H1 (cell line): ENCODE data around the gene SMAGP. TPM values are rescaled to one million over a fixed set of nuclear protein-coding genes. Genes with fewer than 3 reads are reported as not detected.

Source experiments
- CTCF ChIA-PET: fragments of 300-600 bp; sonication (Branson Sonifier 250); formaldehyde crosslinking; loops from one replicate; lab custom pipeline; 2021; ENCODE audit not compliant: partially characterized antibody; lab: Charles Lee
- POLR2A ChIA-PET: fragments of 300-600 bp; sonication (Branson Sonifier 250); formaldehyde crosslinking; loops from one replicate; lab custom pipeline; 2021; ENCODE audit warnings: inconsistent platforms; ENCODE audit not compliant: partially characterized antibody; lab: Charles Lee
- DNase-seq, 2 experiments: peaks; one replicate each; pipeline versions ENCODE4 v3.0.0 to v3.0.0-alpha.2; 2010 to 2022; ENCODE audit warnings: low spot score in 2 of 2, low read depth in 1 of 2, mixed read lengths in 1 of 2
- FAIRE-seq: peaks from 2 replicates; lab custom pipeline; 2011; peaks lifted over from hg19 to GRCh38; lab: Jason Lieb, UNC
- H2AFZ ChIP-seq: 2 replicates; pipeline ENCODE4 v1.8.1; 2012; ENCODE audit warnings: low read length, inconsistent platforms
- H2AK5ac ChIP-seq: 2 replicates; pipeline ENCODE4 v1.6.1; 2013; ENCODE audit warnings: low read depth, low read length
- H2BK120ac ChIP-seq: replicated peaks from 2 replicates; pipeline ENCODE3; 2013; ENCODE audit warnings: low read depth, low read length, inconsistent platforms
- H2BK12ac ChIP-seq: 2 replicates; pipeline ENCODE4 v1.6.1; 2013; ENCODE audit warnings: low read depth, low read length
- H2BK15ac ChIP-seq: 2 replicates; pipeline ENCODE4 v1.6.1; 2013; ENCODE audit warnings: low read length
- H2BK20ac ChIP-seq: 2 replicates; pipeline ENCODE4 v1.6.1; 2013; ENCODE audit warnings: low read length
- H2BK5ac ChIP-seq: 2 replicates; pipeline ENCODE4 v1.6.1; 2013; ENCODE audit warnings: low read depth, low read length
- H3K14ac ChIP-seq: 2 replicates; pipeline ENCODE4 v1.6.1; 2013; ENCODE audit warnings: inconsistent platforms; ENCODE audit not compliant: insufficient read length
- H3K18ac ChIP-seq: 2 replicates; pipeline ENCODE4 v1.6.1; 2013; ENCODE audit warnings: low read length; ENCODE audit errors: extremely low read depth
- H3K23ac ChIP-seq: 2 replicates; pipeline ENCODE4 v1.6.1; 2013; ENCODE audit warnings: inconsistent platforms; ENCODE audit not compliant: insufficient read length
- H3K23me2 ChIP-seq: 2 replicates; pipeline ENCODE4 v1.6.1; 2013; ENCODE audit warnings: low read depth, low read length
- H3K27ac ChIP-seq: 2 replicates; pipeline ENCODE4 v1.6.1; 2011; ENCODE audit warnings: low read depth, low read length, inconsistent platforms
- H3K27me3 ChIP-seq, 4 experiments: replicated peaks in 1 of 4; 1 replicate in 1 of 4; 2 replicates in 3 of 4; pipeline versions ENCODE4 v1.6.1 to v1.8.1; 2011 to 2013; ENCODE audit warnings: low read length in 3 of 4, mild to moderate bottlenecking in 3 of 4, inconsistent platforms in 2 of 4, mixed read lengths in 2 of 4, moderate library complexity in 1 of 4; ENCODE audit not compliant: control insufficient read depth in 3 of 4, insufficient read depth in 3 of 4; ENCODE audit errors: extremely low read depth in 1 of 4
- H3K36me3 ChIP-seq, 4 experiments: 2 replicates each; pipeline versions ENCODE4 v1.6.1 to v1.8.1; 2011 to 2013; ENCODE audit warnings: mild to moderate bottlenecking in 4 of 4, low read length in 3 of 4, moderate library complexity in 2 of 4, control low read depth in 1 of 4, inconsistent platforms in 1 of 4; ENCODE audit not compliant: insufficient read depth in 4 of 4, control insufficient read depth in 2 of 4
- H3K4ac ChIP-seq: replicated peaks from 2 replicates; pipeline ENCODE3; 2013; ENCODE audit warnings: low read length, low read depth, mixed read lengths, inconsistent platforms; ENCODE audit not compliant: insufficient read length
- H3K4me1 ChIP-seq, 4 experiments: replicated peaks in 1 of 4; 1 replicate in 1 of 4; 2 replicates in 3 of 4; pipeline versions ENCODE4 v1.6.1 to v1.8.1; 2011 to 2013; ENCODE audit warnings: low read length in 3 of 4, inconsistent platforms in 2 of 4, mixed read lengths in 1 of 4; ENCODE audit not compliant: insufficient read depth in 4 of 4, control insufficient read depth in 3 of 4
- H3K4me2 ChIP-seq, 2 experiments: 2 replicates each; pipeline versions ENCODE4 v1.6.1 to v1.8.1; 2011 to 2013; ENCODE audit warnings: low read depth in 2 of 2, low read length in 2 of 2, control low read depth in 1 of 2, inconsistent platforms in 1 of 2, mild to moderate bottlenecking in 1 of 2; ENCODE audit not compliant: insufficient read depth in 1 of 2
- H3K4me3 ChIP-seq, 4 experiments: fragments of 200-600, 300-600 bp in 1 of 4; sonication (generic), shearing (Covaris generic), sonication (Bioruptor Twin) in 1 of 4; 2 replicates each; pipeline versions ENCODE4 v1.5.1 to v1.8.1; 2011 to 2016; ENCODE audit warnings: low read length in 4 of 4, low read depth in 3 of 4, control low read depth in 2 of 4, inconsistent platforms in 2 of 4, mild to moderate bottlenecking in 2 of 4, mixed read lengths in 1 of 4, moderate library complexity in 1 of 4; ENCODE audit not compliant: insufficient read depth in 2 of 4; ENCODE audit errors: extremely low read depth in 1 of 4
- H3K56ac ChIP-seq: replicated peaks from 2 replicates; pipeline ENCODE3; 2013; ENCODE audit warnings: low read depth, mild to moderate bottlenecking, mixed read lengths, low read length, inconsistent platforms; ENCODE audit not compliant: insufficient read length
- H3K79me1 ChIP-seq: 2 replicates; pipeline ENCODE4 v1.6.1; 2013; ENCODE audit warnings: low read depth, low read length, control low read depth
- H3K79me2 ChIP-seq, 2 experiments: 2 replicates each; pipeline versions ENCODE4 v1.6.1 to v1.8.1; 2012 to 2013; ENCODE audit warnings: low read length in 2 of 2, mild to moderate bottlenecking in 2 of 2, inconsistent platforms in 1 of 2; ENCODE audit not compliant: insufficient read depth in 2 of 2, control insufficient read depth in 1 of 2
- H3K9ac ChIP-seq, 4 experiments: replicated peaks in 1 of 4; 1 replicate in 1 of 4; 2 replicates in 3 of 4; pipeline versions ENCODE4 v1.6.1 to v1.8.1; 2011 to 2013; ENCODE audit warnings: low read depth in 3 of 4, low read length in 3 of 4, control low read depth in 2 of 4, mild to moderate bottlenecking in 2 of 4, moderate library complexity in 2 of 4, inconsistent platforms in 1 of 4; ENCODE audit errors: extremely low read depth in 1 of 4
- H3K9me3 ChIP-seq, 2 experiments: 2 replicates each; pipeline versions ENCODE4 v1.6.1 to v1.8.1; 2012 to 2013; ENCODE audit warnings: mild to moderate bottlenecking in 2 of 2, moderate library complexity in 2 of 2, control low read depth in 1 of 2, inconsistent platforms in 1 of 2, low read depth in 1 of 2, low read length in 1 of 2, mixed read lengths in 1 of 2; ENCODE audit not compliant: insufficient read depth in 2 of 2
- H4K20me1 ChIP-seq, 2 experiments: replicated peaks in 1 of 2; 2 replicates each; pipeline versions ENCODE3 to v1.8.1; 2011 to 2013; ENCODE audit warnings: inconsistent platforms in 2 of 2, low read length in 2 of 2, mild to moderate bottlenecking in 1 of 2; ENCODE audit not compliant: insufficient read depth in 2 of 2, control insufficient read depth in 1 of 2
- H4K5ac ChIP-seq: 2 replicates; pipeline ENCODE4 v1.6.1; 2013; ENCODE audit warnings: low read length, low read depth, mixed read lengths, inconsistent platforms; ENCODE audit not compliant: insufficient read length
- H4K8ac ChIP-seq: 2 replicates; pipeline ENCODE4 v1.8.0; 2013; ENCODE audit warnings: mild to moderate bottlenecking, moderate library complexity, low read length, inconsistent platforms; ENCODE audit not compliant: insufficient read depth; ENCODE audit errors: extremely low read depth
- H4K91ac ChIP-seq: replicated peaks from 2 replicates; pipeline ENCODE3; 2013; ENCODE audit warnings: low read length, mixed read lengths, inconsistent platforms; ENCODE audit not compliant: insufficient read length
- ASH2L ChIP-seq: fragments of 200-600, 300-600 bp; sonication (generic); IDR thresholded peaks from one replicate; pipeline ENCODE4 v1.7.1; 2017; ENCODE audit warnings: low read length
- BCL11A ChIP-seq, 2 experiments: IDR thresholded peaks; one replicate each; pipeline ENCODE4 v1.6.1; 2011; ENCODE audit warnings: low read depth in 2 of 2, low read length in 2 of 2, mild to moderate bottlenecking in 2 of 2
- CREB1 ChIP-seq: IDR thresholded peaks from 2 replicates; pipeline ENCODE4 v1.6.1; 2012; ENCODE audit warnings: inconsistent platforms
- EP300 ChIP-seq, 2 experiments: IDR thresholded peaks; 1 replicate in 1 of 2; 2 replicates in 1 of 2; pipeline ENCODE4 v1.6.1; 2011 to 2012; ENCODE audit warnings: low read depth in 2 of 2, low read length in 2 of 2, mild to moderate bottlenecking in 2 of 2, borderline replicate concordance in 1 of 2, inconsistent platforms in 1 of 2, moderate library complexity in 1 of 2
- KDM5A ChIP-seq: fragments of 200-600 bp; IDR thresholded peaks from 2 replicates; pipeline ENCODE4 v1.7.1; 2012; ENCODE audit warnings: mild to moderate bottlenecking, low read length, inconsistent platforms, mixed read lengths
- POLR2AphosphoS5 ChIP-seq: IDR thresholded peaks from 2 replicates; pipeline ENCODE4 v1.6.1; 2011; ENCODE audit warnings: low read depth, low read length
- POU5F1 ChIP-seq: IDR thresholded peaks from 2 replicates; pipeline ENCODE4 v1.6.1; 2011; ENCODE audit warnings: low read depth, mild to moderate bottlenecking, low read length, moderate library complexity
- TAF7 ChIP-seq: optimal IDR thresholded peaks from 2 replicates; pipeline ENCODE3; 2011; ENCODE audit warnings: low read depth, mild to moderate bottlenecking, inconsistent platforms, low read length, moderate library complexity, borderline replicate concordance
- WGBS, 2 experiments: shearing (Covaris generic) in 1 of 2; methylation state at CpG; one replicate each; pipeline versions ENCODE4 v1.1.6 to v1.1.7; 2013 to 2015; ENCODE audit warnings: low lambda C conversion rate in 2 of 2, mixed read lengths in 2 of 2, inconsistent platforms in 1 of 2, low coverage in 1 of 2, missing lambda C conversion rate in 1 of 2; ENCODE audit not compliant: insufficient replicate concordance in 2 of 2, insufficient coverage in 1 of 2, insufficient read length in 1 of 2; ENCODE audit errors: extremely low coverage in 1 of 2, missing lambda C conversion rate in 1 of 2; 5-methylcytosine and 5-hydroxymethylcytosine counted together
- polyA plus RNA-seq, 7 experiments: library from polyadenylated mRNA; depleted of rRNA in 3 of 7; stranded (reverse) in 5 of 7; unstranded in 2 of 7; fragments of >200 nt in 5 of 7; fragments of 200-250 nt in 2 of 7; gene quantifications; 1 replicate in 5 of 7; 2 replicates in 1 of 7; 4 replicates in 1 of 7; pipeline versions ENCODE4 v1.2.1 to v1.2.3, GENCODE V29; 2011 to 2013; ENCODE audit warnings: missing spikeins in 2 of 7, mixed read lengths in 2 of 7
- total RNA-seq: library from RNA; stranded (reverse); fragmentation: NEBNext Ultra II Directional; extraction: Animal tissue kit (Norgen Biotek cat#: 25700); gene quantifications from 2 replicates; pipeline ENCODE4 v1.2.1, GENCODE V29; 2021
- TF ChIP-seq, protein P1 (sequence below): IDR thresholded peaks from 2 replicates; pipeline ENCODE4 v1.6.1; 2011; ENCODE audit warnings: low read length, improper control_type of control experiment

The SMAGP gene
- total and polyA plus RNA-seq, 2 of the 8 experiments (the other 6 are each of a cell fraction or from before 2014, with no cell fraction given) = 9.4 to 12.7 TPM

DNA sequence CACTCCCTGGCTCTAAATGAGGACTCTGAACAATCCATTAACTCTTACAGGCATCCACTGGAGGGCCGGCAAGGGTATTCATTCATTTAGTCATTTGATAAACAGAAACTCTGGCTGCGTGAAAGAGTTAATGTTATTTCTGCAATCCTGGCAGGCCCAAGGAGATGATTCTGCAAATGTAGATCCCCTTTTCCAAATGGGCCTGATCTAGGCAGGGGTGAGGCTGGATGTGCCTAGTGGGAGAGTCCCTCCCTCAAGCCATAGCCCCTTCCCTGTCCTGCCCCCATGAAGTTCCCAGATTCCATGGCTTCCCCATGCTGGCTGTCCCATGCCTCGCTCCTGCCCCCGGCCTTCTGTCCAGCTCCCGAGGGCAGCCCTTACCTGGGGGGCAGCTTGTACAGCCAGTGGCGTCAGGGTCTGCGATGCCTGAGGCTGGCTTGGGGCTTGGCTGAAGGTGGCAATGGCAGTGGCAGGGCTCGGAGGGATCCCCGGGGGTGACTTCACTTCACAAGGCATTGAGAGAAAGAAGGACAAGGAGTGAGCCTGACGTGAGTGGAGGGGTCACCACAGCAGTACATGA lies 70.8 kb downstream of the SMAGP start:
- Histone ChIP-seq H3K18ac (no peak overlapping the region), H3K4me3 (no peak overlapping the region), H3K79me1 (no peaks in the 10 kb centered on the region), H2AK5ac (no peak overlapping the region), H3K23me2 (no peaks in the 10 kb centered on the region), H4K91ac (no peak overlapping the region), H3K9ac (no peak overlapping the region), H3K36me3 (no peaks in the 10 kb centered on the region), H3K4me1 (no peaks in the 10 kb centered on the region), H3K79me2 (no peaks in the 10 kb centered on the region), H3K23ac (no peak overlapping the region), H3K27ac (no peak overlapping the region), H3K14ac (no peak overlapping the region), H2BK5ac (no peak overlapping the region), H3K9me3 (no peaks in the 10 kb centered on the region), H3K4me2 (no peak overlapping the region), H2AFZ (no peak overlapping the region), H2BK12ac (no peak overlapping the region), H3K56ac (no peak overlapping the region), H2BK15ac (no peak overlapping the region), H3K4ac (no peak overlapping the region), H2BK120ac (no peak overlapping the region), H3K27me3 (no peaks in the 10 kb centered on the region; a peak in 1 of 7 replicates), H4K20me1 (no peaks in the 10 kb centered on the region), H4K8ac (no peak overlapping the region), H2BK20ac (no peak overlapping the region), H4K5ac (no peak overlapping the region)
- DNase-seq (no peak), FAIRE-seq (no peak)
- CTCF ChIA-PET = interaction anchor here (0.9 to 2.3 kb wide), 4 partner anchors 10 to 18 kb away, joined by 3 to 8 read pairs (median 4); partner anchors contain the start of gene POU6F1
- 86% methylated on average over 10 of the region's 10 CpGs; no CpG with 5 or more reads in 1 of the 2 experiments for WGBS, 2 experiments
- POLR2A ChIA-PET = interaction anchor here (0.7 to 1.5 kb wide), 7 partner anchors 10 to 117 kb away, joined by 3 to 8 read pairs (median 3); partner anchors contain the start of gene POU6F1
- no peak for TF ChIP-seq BCL11A (IDR thresholded peaks at IDR 0.05; ENCODE audit: low read depth in 2 of 2, low read length in 2 of 2)
- TF ChIP-seq, protein P1, sequence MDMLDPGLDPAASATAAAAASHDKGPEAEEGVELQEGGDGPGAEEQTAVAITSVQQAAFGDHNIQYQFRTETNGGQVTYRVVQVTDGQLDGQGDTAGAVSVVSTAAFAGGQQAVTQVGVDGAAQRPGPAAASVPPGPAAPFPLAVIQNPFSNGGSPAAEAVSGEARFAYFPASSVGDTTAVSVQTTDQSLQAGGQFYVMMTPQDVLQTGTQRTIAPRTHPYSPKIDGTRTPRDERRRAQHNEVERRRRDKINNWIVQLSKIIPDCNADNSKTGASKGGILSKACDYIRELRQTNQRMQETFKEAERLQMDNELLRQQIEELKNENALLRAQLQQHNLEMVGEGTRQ = no peak
- no peak for TF ChIP-seq POU5F1
- TF ChIP-seq POLR2AphosphoS5 = no peak
- no peak for TF ChIP-seq CREB1
- no peak for TF ChIP-seq EP300 (IDR thresholded peaks at IDR 0.05; ENCODE audit: borderline replicate concordance in 1 of 2, low read depth in 2 of 2, low read length in 2 of 2)
- no peak for TF ChIP-seq KDM5A
- TF ChIP-seq TAF7 = no peak
- TF ChIP-seq ASH2L = no peak
